H9 (cell line): ENCODE measurements around the gene LEFTY1. TPM values are rescaled to one million over a fixed set of nuclear protein-coding genes. Genes with fewer than 3 reads are reported as not detected.
"Not testable (repeated sequence)": the region's sequence is repeated elsewhere in the genome, so short reads cannot be mapped to it uniquely, and the experiment has no call there.

Source experiments
- DNase-seq: peaks from one replicate; pipeline ENCODE4 v3.0.0-alpha.2; 2017
- H2AFZ ChIP-seq: one replicate; pipeline ENCODE4 v1.6.1; 2013; ENCODE audit warnings: mild to moderate bottlenecking, low read length, control low read depth, moderate library complexity
- H2AK5ac ChIP-seq: 2 replicates; pipeline ENCODE4 v1.6.1; 2013; ENCODE audit warnings: low read length, control low read depth, mixed read lengths; ENCODE audit not compliant: insufficient read length
- H2BK120ac ChIP-seq: one replicate; pipeline ENCODE4 v1.6.1; 2013; ENCODE audit warnings: low read depth, mild to moderate bottlenecking, low read length, control low read depth, inconsistent platforms; ENCODE audit not compliant: poor library complexity, severe bottlenecking
- H2BK12ac ChIP-seq: 2 replicates; pipeline ENCODE4 v1.6.1; 2013; ENCODE audit warnings: low read length, control low read depth, mixed read lengths, low read depth; ENCODE audit not compliant: insufficient read length
- H2BK15ac ChIP-seq: 2 replicates; pipeline ENCODE4 v1.6.1; 2013; ENCODE audit warnings: low read depth, low read length, control low read depth
- H2BK20ac ChIP-seq: one replicate; pipeline ENCODE4 v1.6.1; 2013; ENCODE audit warnings: low read depth, mild to moderate bottlenecking, low read length, control low read depth, inconsistent platforms; ENCODE audit not compliant: poor library complexity, severe bottlenecking
- H2BK5ac ChIP-seq: 2 replicates; pipeline ENCODE4 v1.6.1; 2013; ENCODE audit warnings: low read length, control low read depth, mixed read lengths; ENCODE audit not compliant: insufficient read length
- H3K14ac ChIP-seq: 2 replicates; pipeline ENCODE4 v1.6.1; 2013; ENCODE audit warnings: low read length, control low read depth; ENCODE audit not compliant: insufficient read depth
- H3K18ac ChIP-seq: 2 replicates; pipeline ENCODE4 v1.6.1; 2013; ENCODE audit warnings: low read depth, mild to moderate bottlenecking, mixed read lengths, low read length, control low read depth; ENCODE audit not compliant: insufficient read length
- H3K23ac ChIP-seq: 2 replicates; pipeline ENCODE4 v1.6.1; 2013; ENCODE audit warnings: low read length, control low read depth, mixed read lengths, low read depth; ENCODE audit not compliant: insufficient read length
- H3K23me2 ChIP-seq: 2 replicates; pipeline ENCODE4 v1.6.1; 2013; ENCODE audit warnings: low read depth, mild to moderate bottlenecking, mixed read lengths, low read length, control low read depth; ENCODE audit not compliant: insufficient read length, poor library complexity, severe bottlenecking
- H3K27ac ChIP-seq: 2 replicates; pipeline ENCODE4 v1.5.1; 2013; ENCODE audit warnings: low read length, control low read depth, mixed read lengths, low read depth; ENCODE audit not compliant: insufficient read length
- H3K27me3 ChIP-seq: 2 replicates; pipeline ENCODE4 v1.6.1; 2013; ENCODE audit warnings: low read length, control low read depth, inconsistent platforms; ENCODE audit not compliant: insufficient read depth
- H3K4ac ChIP-seq: 2 replicates; pipeline ENCODE4 v1.6.1; 2013; ENCODE audit warnings: low read depth, mild to moderate bottlenecking, control low read depth, inconsistent platforms, low read length, moderate library complexity
- H3K4me1 ChIP-seq: 2 replicates; pipeline ENCODE4 v1.6.1; 2013; ENCODE audit warnings: low read length, control low read depth, inconsistent platforms; ENCODE audit not compliant: insufficient read depth
- H3K4me2 ChIP-seq: 2 replicates; pipeline ENCODE4 v1.6.1; 2013; ENCODE audit warnings: low read length, control low read depth, mixed read lengths; ENCODE audit not compliant: insufficient read length, insufficient read depth
- H3K56ac ChIP-seq: 2 replicates; pipeline ENCODE4 v1.6.1; 2013; ENCODE audit warnings: low read depth, mild to moderate bottlenecking, mixed read lengths, low read length, control low read depth; ENCODE audit not compliant: insufficient read length
- H3K79me1 ChIP-seq: 2 replicates; pipeline ENCODE4 v1.6.1; 2013; ENCODE audit warnings: low read depth, mild to moderate bottlenecking, moderate library complexity, low read length, control low read depth, inconsistent platforms; ENCODE audit not compliant: insufficient read depth, poor library complexity, severe bottlenecking
- H3K79me2 ChIP-seq: 2 replicates; pipeline ENCODE4 v1.6.1; 2013; ENCODE audit warnings: low read length, control low read depth, inconsistent platforms; ENCODE audit not compliant: insufficient read depth
- H3K9ac ChIP-seq: 2 replicates; pipeline ENCODE4 v1.6.1; 2013; ENCODE audit warnings: low read length, control low read depth, mixed read lengths; ENCODE audit not compliant: insufficient read length; ENCODE audit errors: extremely low read depth
- H3K9me3 ChIP-seq: one replicate; pipeline ENCODE4 v1.6.1; 2013; ENCODE audit warnings: low read depth, low read length, inconsistent platforms; ENCODE audit not compliant: control insufficient read depth
- H3T11ph ChIP-seq: one replicate; pipeline ENCODE4 v1.6.1; 2013; ENCODE audit warnings: mild to moderate bottlenecking, low read length, control low read depth, inconsistent platforms
- H4K20me1 ChIP-seq: one replicate; pipeline ENCODE4 v1.6.1; 2013; ENCODE audit not compliant: control insufficient read depth, insufficient read length, insufficient read depth
- H4K5ac ChIP-seq: 2 replicates; pipeline ENCODE4 v1.6.1; 2013; ENCODE audit warnings: low read depth, mild to moderate bottlenecking, mixed read lengths, low read length, control low read depth; ENCODE audit not compliant: insufficient read length
- H4K8ac ChIP-seq: replicated peaks from 2 replicates; pipeline ENCODE4 v1.6.1; 2013; ENCODE audit warnings: low read length, control low read depth, mixed read lengths, low read depth; ENCODE audit not compliant: insufficient read length
- H4K91ac ChIP-seq: 2 replicates; pipeline ENCODE4 v1.6.1; 2013; ENCODE audit warnings: low read depth, mild to moderate bottlenecking, moderate library complexity, mixed read lengths, low read length, control low read depth; ENCODE audit not compliant: insufficient read length
- H3K27ac Mint-ChIP-seq, 3 experiments: 2 replicates in 2 of 3; 3 replicates in 1 of 3; pipeline ENCODE4 v1.8.0; 2020 to 2021; ENCODE audit warnings: mixed read lengths in 3 of 3, mild to moderate bottlenecking in 1 of 3, moderate library complexity in 1 of 3
- H3K27me3 Mint-ChIP-seq: 2 replicates; pipeline ENCODE4 v1.8.0; 2021; ENCODE audit warnings: low read depth, mild to moderate bottlenecking, moderate library complexity, mixed read lengths
- H3K36me3 Mint-ChIP-seq, 3 experiments: 2 replicates in 2 of 3; 3 replicates in 1 of 3; pipeline ENCODE4 v1.8.0; 2020 to 2021; ENCODE audit warnings: low read depth in 3 of 3, mixed read lengths in 3 of 3; ENCODE audit not compliant: insufficient read depth in 1 of 3
- H3K4me1 Mint-ChIP-seq, 2 experiments: 2 replicates each; pipeline ENCODE4 v1.8.0; 2020; ENCODE audit warnings: mixed read lengths in 2 of 2
- H3K4me3 Mint-ChIP-seq, 2 experiments: 2 replicates in 1 of 2; 3 replicates in 1 of 2; pipeline ENCODE4 v1.8.0; 2020 to 2021; ENCODE audit warnings: mild to moderate bottlenecking in 2 of 2, mixed read lengths in 2 of 2, moderate library complexity in 1 of 2
- H3K9me3 Mint-ChIP-seq, 2 experiments: 2 replicates in 1 of 2; 3 replicates in 1 of 2; pipeline ENCODE4 v1.8.0; 2020; ENCODE audit warnings: mild to moderate bottlenecking in 2 of 2, mixed read lengths in 2 of 2, moderate library complexity in 1 of 2
- CTCF ChIP-seq: fragments of 200-600 bp; sonication (generic); conservative IDR thresholded peaks from 3 replicates; pipeline ENCODE4 v1.8.0; 2021; ENCODE audit warnings: antibody characterized with exemption, mild to moderate bottlenecking
- WGBS: extraction: QIAGEN DNeasy Blood & Tissue Kit; methylation state at CpG from one replicate; pipeline ENCODE4 v1.1.7; 2013; ENCODE audit warnings: missing lambda C conversion rate, low lambda C conversion rate, mixed read lengths; ENCODE audit not compliant: insufficient read length; ENCODE audit errors: extremely low coverage; 5-methylcytosine and 5-hydroxymethylcytosine counted together
- total RNA-seq: library from RNA; stranded (reverse); gene quantifications from 2 replicates; pipeline ENCODE4 v1.2.1, GENCODE V29; 2021

The LEFTY1 gene
- total RNA-seq, 1 experiment from 2014 or later: 107 TPM

GRCh38 chr1:225936523-225936922 lies 47.6 kb upstream of the LEFTY1 start:
- no peak overlapping the region for H2BK20ac ChIP-seq
- no peak overlapping the region for H3K27ac Mint-ChIP-seq
- H2AFZ ChIP-seq: no peak overlapping the region
- no peak overlapping the region for H2BK5ac ChIP-seq
- no peak overlapping the region for H3K56ac ChIP-seq
- no peaks in the 10 kb centered on the region for H3K27me3 ChIP-seq
- no peaks in the 10 kb centered on the region; a peak in 1 of 5 replicates for H3K9me3 Mint-ChIP-seq
- no peak for DNase-seq
- no peaks in the 10 kb centered on the region for H3K79me1 ChIP-seq
- no peak overlapping the region for H3K14ac ChIP-seq
- H2BK120ac ChIP-seq: no peak overlapping the region
- H3K4ac ChIP-seq: no peak overlapping the region
- no peak overlapping the region for H3K4me2 ChIP-seq
- H4K91ac ChIP-seq: no peak overlapping the region
- no peaks in the 10 kb centered on the region for H3K79me2 ChIP-seq
- no peaks in the 10 kb centered on the region for H3K23me2 ChIP-seq
- no peak overlapping the region for H4K8ac ChIP-seq
- H3K18ac ChIP-seq: no peak overlapping the region
- H3T11ph ChIP-seq: no peak overlapping the region
- H2BK15ac ChIP-seq: no peak overlapping the region
- no peaks in the 10 kb centered on the region for H3K36me3 Mint-ChIP-seq
- no peak overlapping the region for H3K27ac ChIP-seq
- no peaks in the 10 kb centered on the region for H3K4me1 ChIP-seq
- no peaks in the 10 kb centered on the region for H3K27me3 Mint-ChIP-seq
- no peak overlapping the region for H4K5ac ChIP-seq
- no peak overlapping the region for H2BK12ac ChIP-seq
- H3K9me3 ChIP-seq: no peaks in the 10 kb centered on the region
- no peak overlapping the region for H3K9ac ChIP-seq
- no CpG with 5 or more reads among the region's 3 CpGs for WGBS
- no peak overlapping the region for H3K4me3 Mint-ChIP-seq
- H3K23ac ChIP-seq: no peak overlapping the region
- no peak overlapping the region for H2AK5ac ChIP-seq
- no peak for TF ChIP-seq CTCF
- H4K20me1 ChIP-seq: no peaks in the 10 kb centered on the region
- H3K4me1 Mint-ChIP-seq: peaks cover 8 to 10% of the 10 kb centered on the region in 2 experiments

- not testable (repeated sequence) for H2AK5ac ChIP-seq, H3K27ac Mint-ChIP-seq, H3K79me2 ChIP-seq, H4K5ac ChIP-seq, H3K56ac ChIP-seq, H3K79me1 ChIP-seq, H3K9ac ChIP-seq, H3K4me2 ChIP-seq, H3K23ac ChIP-seq, H3K4me1 ChIP-seq, H3K9me3 ChIP-seq, H4K8ac ChIP-seq, H2AFZ ChIP-seq, H3K18ac ChIP-seq, H3K4me1 Mint-ChIP-seq, H2BK5ac ChIP-seq, H2BK120ac ChIP-seq, H3K27me3 Mint-ChIP-seq, H3K36me3 Mint-ChIP-seq, H2BK15ac ChIP-seq, H2BK12ac ChIP-seq, H3K27ac ChIP-seq, H2BK20ac ChIP-seq, H3T11ph ChIP-seq, DNase-seq, H3K4me3 Mint-ChIP-seq, H3K27me3 ChIP-seq, H3K4ac ChIP-seq, H4K20me1 ChIP-seq, H3K23me2 ChIP-seq, H3K14ac ChIP-seq, H4K91ac ChIP-seq, H3K9me3 Mint-ChIP-seq
- WGBS: no CpG with 5 or more reads among the region's 8 CpGs
Observed at GRCh38 chr1:225936086-225936485, 47.1 kb upstream of the LEFTY1 start.
